GM19043 (cell line): Measurements from ENCODE around the gene AXL.

Experiments used
- ATAC-seq: cut with Tn5 transposase; IDR thresholded peaks from one replicate; pipeline ENCODE4 v1.9.1; 2021; ENCODE audit warnings: low read depth; ENCODE audit not compliant: unreplicated experiment

Gene AXL

GRCh38 chr19:41305927-41306793 lies 87.1 kb downstream of the AXL start:
- ATAC-seq, result no peak

GRCh38 chr19:41307090-41307875 lies 88.3 kb downstream of the AXL start:
- ATAC-seq, result no peak

- ATAC-seq, result no peak
These were observed 89.0 kb downstream of the AXL start for GRCh38 chr19:41307954-41308449.

GRCh38 chr19:41308450-41309179 lies 89.6 kb downstream of the AXL start:
- ATAC-seq, result no peak

GRCh38 chr19:41309180-41310032 lies 90.4 kb downstream of the AXL start:
- no peak for ATAC-seq

GRCh38 chr19:41310033-41310831 lies 91.2 kb downstream of the AXL start, which contains the start of gene CCDC97:
CCDC97 (plus strand) TSS chr19:41310172; CDS start chr19:41310311, 139 bp downstream.
- no peak for ATAC-seq

GRCh38 chr19:41311072-41311471 lies 92.0 kb downstream of the AXL start:
- ATAC-seq, result no peak
